Measurements from ENCODE around the gene DHFR.

DNA sequence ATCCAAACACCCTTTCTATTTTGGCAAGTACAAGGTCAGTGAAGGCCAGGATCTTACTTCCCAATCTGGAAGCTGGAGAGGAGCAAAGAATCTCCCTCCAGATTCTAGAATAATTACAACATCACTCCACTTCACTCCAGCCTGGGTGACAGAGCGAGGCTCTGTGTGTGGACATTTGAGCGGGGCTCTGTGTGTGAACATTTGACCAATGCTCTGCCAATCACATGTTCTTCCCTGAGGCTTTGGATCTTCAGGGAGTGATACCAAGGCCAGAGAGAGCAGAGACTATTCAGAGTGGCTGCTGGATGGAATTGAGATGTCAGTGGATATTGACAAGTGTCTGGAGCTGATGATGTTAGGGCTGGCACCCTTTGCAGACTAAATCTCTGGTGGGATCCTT lies 60.0 kb downstream of the DHFR start:
- TF ChIP-seq, protein P1, sequence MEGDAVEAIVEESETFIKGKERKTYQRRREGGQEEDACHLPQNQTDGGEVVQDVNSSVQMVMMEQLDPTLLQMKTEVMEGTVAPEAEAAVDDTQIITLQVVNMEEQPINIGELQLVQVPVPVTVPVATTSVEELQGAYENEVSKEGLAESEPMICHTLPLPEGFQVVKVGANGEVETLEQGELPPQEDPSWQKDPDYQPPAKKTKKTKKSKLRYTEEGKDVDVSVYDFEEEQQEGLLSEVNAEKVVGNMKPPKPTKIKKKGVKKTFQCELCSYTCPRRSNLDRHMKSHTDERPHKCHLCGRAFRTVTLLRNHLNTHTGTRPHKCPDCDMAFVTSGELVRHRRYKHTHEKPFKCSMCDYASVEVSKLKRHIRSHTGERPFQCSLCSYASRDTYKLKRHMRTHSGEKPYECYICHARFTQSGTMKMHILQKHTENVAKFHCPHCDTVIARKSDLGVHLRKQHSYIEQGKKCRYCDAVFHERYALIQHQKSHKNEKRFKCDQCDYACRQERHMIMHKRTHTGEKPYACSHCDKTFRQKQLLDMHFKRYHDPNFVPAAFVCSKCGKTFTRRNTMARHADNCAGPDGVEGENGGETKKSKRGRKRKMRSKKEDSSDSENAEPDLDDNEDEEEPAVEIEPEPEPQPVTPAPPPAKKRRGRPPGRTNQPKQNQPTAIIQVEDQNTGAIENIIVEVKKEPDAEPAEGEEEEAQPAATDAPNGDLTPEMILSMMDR (IDR thresholded peaks at IDR 0.05): no peak
- no peak for TF ChIP-seq EZH2 (IDR thresholded peaks at IDR 0.05; ENCODE audit: borderline replicate concordance, insufficient read depth, low read depth, low read length, poor library complexity, severe bottlenecking)

Data from B cell (primary cell).